HG02852 (cell line): ENCODE measurements around the gene PCSK6.

Source experiments
- ATAC-seq: cut with Tn5 transposase; IDR thresholded peaks from one replicate; pipeline ENCODE4 v1.9.1; 2021; ENCODE audit warnings: mild to moderate bottlenecking, moderate library complexity; ENCODE audit not compliant: unreplicated experiment

The PCSK6 gene

GRCh38 chr15:101523560-101523940, 34.0 kb upstream of the PCSK6 start:
- no peak for ATAC-seq

GRCh38 chr15:101522621-101523559, 33.4 kb upstream of the PCSK6 start:
- no peak for ATAC-seq

DNA sequence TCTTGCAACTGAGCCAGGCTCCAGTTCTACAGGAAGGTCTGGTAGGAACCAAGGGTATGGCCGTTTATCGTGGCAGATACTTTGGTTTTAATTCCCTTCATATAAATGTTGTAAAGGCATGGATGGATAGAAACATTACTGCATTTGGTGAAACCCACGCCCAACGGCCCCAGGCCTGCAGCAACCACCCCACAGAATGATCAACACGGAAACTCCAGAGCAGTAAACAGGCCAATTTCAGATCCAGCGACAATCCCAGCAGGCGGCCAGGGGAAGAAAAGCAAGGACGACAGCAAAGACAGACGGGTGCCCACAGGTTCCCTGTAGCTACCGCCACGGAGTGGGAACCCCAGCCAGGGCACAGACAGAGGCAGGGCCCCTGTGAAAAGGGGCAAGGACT, 32.6 kb upstream of the PCSK6 start:
- no peak for ATAC-seq

- no peak for ATAC-seq
Measured at GRCh38 chr15:101521591-101521990, 32.1 kb upstream of the PCSK6 start.

GRCh38 chr15:101521069-101521468, 31.6 kb upstream of the PCSK6 start:
- no peak for ATAC-seq

DNA sequence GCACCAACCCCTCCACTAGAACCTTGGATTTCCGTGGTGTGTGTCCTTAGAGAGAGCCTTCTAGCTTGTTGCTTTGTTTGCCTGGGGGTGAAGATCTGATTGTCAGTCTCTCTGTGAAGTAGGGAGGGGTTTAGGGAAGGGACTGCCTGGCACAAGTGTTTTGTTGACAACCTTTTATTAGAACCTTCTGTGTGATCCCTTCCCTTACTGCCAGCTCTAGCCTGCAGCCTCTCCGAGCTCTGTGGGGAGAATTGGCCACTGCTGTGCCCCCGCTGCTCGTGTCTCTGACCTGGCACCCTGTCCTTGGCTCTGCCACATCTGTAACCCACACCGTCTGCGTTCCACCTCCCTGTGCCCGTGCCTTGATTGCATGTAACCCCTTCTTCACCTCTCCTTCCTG, 30.9 kb upstream of the PCSK6 start:
- ATAC-seq: no peak

- no peak for ATAC-seq
Measured at GRCh38 chr15:101517504-101517903, 28.0 kb upstream of the PCSK6 start.

DNA sequence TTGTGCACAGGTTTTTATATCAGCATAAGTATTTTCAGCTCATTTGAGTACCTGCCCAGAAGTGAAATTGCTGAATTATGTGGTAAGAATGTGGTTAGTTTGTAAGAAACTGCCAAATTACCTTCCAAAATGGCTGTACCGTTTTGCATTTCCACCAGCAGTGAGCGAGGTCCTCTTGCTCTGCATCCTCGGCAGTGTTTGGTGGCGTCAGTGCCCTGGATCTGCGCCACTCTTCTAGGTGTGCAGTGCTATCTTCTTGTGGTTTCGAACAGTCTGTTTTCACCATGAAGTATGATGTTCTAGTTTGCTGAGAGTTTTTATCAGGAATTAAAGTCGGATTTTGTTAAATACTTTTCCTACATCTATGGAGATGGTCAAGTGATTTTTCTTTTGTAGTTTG, 24.8 kb upstream of the PCSK6 start:
- no peak for ATAC-seq

DNA sequence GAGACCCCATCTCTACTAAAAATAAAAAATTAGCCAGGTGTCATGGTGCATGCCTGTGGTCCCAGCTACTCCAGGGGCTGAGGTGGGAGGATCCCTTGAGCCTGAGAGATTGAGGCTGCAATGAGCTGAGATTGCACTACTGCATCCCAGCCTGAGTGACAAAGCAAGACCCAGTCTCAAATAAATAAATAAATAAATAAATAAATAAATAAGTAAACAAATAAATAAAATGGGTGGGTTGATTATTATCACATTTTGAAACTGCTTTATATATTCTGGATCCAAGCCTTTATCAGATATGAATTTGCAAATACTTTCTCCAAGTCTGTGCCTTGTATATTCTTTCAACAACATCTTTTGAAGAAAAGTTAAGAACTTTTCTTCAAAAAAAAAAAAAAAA, 22.2 kb upstream of the PCSK6 start:
- ATAC-seq: no peak

- no peak for ATAC-seq
Measured at GRCh38 chr15:101510212-101511197, 21.0 kb upstream of the PCSK6 start.

DNA sequence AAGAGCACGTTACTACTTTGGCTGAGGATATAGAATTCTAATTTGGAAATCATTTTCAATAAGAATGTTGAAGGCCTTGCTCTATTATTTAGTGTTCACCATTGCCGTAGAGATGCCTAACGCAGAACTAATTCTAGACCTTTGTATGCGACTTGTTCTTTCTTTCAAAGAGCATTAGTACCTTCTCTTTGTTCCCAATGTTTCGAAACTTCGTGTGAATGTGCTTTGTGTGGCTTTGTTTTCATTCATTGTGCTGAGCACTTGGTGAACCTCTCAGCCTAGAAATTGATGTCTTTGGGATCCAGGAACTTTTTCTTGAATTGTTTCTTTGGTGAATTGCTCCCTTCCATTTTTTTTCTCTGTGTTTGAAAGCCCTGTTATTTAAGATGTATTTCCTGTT, 19.8 kb upstream of the PCSK6 start:
- ATAC-seq: no peak

- ATAC-seq: no peak
Measured at GRCh38 chr15:101506491-101506890, 17.0 kb upstream of the PCSK6 start.

- no peak for ATAC-seq
Measured at GRCh38 chr15:101505610-101506337, 16.3 kb upstream of the PCSK6 start.

- no peak for ATAC-seq
Measured at GRCh38 chr15:101504866-101505609, 15.5 kb upstream of the PCSK6 start.

GRCh38 chr15:101504373-101504772, 14.9 kb upstream of the PCSK6 start:
- no peak for ATAC-seq

DNA sequence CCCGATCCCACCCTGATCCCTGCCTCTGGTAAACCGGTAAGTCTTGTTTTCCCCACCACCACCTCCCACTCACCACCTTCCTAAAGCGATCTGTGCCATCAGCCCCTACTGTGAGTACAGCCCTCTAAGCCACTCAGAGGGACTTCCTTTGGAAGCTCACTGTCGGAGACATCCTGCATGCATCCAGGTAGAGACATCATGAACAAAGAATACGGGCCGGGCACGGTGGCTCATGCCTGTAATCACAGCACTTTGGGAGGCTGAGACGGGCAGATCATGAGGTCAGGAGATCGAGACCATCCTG, 13.7 kb upstream of the PCSK6 start:
- ATAC-seq: no peak

- no peak for ATAC-seq
Measured at GRCh38 chr15:101502572-101503295, 13.2 kb upstream of the PCSK6 start.

DNA sequence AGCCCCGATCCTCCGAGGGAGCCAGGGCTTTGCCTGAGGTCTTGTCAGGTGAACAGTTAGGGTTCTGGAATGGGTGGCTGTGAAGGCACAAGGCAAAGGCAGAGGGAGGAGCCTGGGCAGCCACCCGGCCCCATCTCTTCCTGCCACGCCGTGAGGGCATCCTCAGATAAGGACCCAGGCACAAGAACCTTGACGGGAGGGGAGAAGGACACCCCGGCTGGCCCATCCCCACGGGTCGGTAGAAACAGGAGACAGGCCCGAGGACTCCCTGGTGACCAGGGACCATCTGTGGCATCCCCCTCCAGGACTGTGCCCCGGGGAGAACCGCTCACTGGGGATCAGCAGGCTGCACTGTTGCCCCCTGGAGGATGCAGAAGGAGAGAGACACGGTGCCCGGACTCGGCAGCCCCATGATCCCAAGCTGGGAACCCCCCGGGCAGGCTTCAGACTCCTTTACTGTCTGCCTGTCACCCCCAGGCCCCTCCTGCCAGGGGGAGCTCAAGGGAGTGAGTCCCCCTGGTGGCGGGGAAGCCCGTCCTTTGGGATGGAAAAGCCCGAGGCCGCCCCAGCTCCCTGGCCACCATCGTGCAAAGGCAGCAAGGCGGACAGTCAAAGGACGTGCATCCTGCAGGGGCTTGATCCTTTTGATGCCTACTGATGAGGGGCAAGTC, 12.3 kb upstream of the PCSK6 start:
- ATAC-seq: peak; percentile 51

GRCh38 chr15:101500865-101501551, 11.5 kb upstream of the PCSK6 start:
- no peak for ATAC-seq
